Measurements from ENCODE around the gene LIPA.
"Not testable (repeated sequence)": the region's sequence is repeated elsewhere in the genome, so short reads cannot be mapped to it uniquely, and the experiment has no call there.

Gene LIPA

GRCh38 chr10:89269433-89270152 lies 18.0 kb upstream of the LIPA start:
- DNase-seq, result no peak

- no peak for DNase-seq
Measured at GRCh38 chr10:89266721-89267453, 15.3 kb upstream of the LIPA start.

- no peak for DNase-seq
Measured at GRCh38 chr10:89263531-89263930, 12.0 kb upstream of the LIPA start.

- DNase-seq, result no peak
Measured at GRCh38 chr10:89263091-89263490, 11.5 kb upstream of the LIPA start.

- DNase-seq, result no peak
Measured at GRCh38 chr10:89262086-89263051, 10.8 kb upstream of the LIPA start.

- no peak for DNase-seq
Measured at GRCh38 chr10:89258881-89259280, 7.3 kb upstream of the LIPA start.

GRCh38 chr10:89257581-89257980 lies 6.0 kb upstream of the LIPA start:
- no peak for DNase-seq

- DNase-seq, result no peak
Measured at GRCh38 chr10:89256962-89257361, 5.4 kb upstream of the LIPA start.

- DNase-seq, result no peak
Measured at GRCh38 chr10:89256340-89256739, 4.8 kb upstream of the LIPA start.

GRCh38 chr10:89255793-89256192 lies 4.2 kb upstream of the LIPA start:
- no peak for DNase-seq

GRCh38 chr10:89255091-89255579 lies 3.6 kb upstream of the LIPA start:
- DNase-seq, result not testable (repeated sequence)

- no peak for DNase-seq
Measured at GRCh38 chr10:89252225-89252585, 630 bp upstream of the LIPA start.

GRCh38 chr10:89250865-89251408 lies 638 bp downstream of the LIPA start:
- DNase-seq, result no peak

- no peak for DNase-seq
Measured at GRCh38 chr10:89248990-89249389, 2.6 kb downstream of the LIPA start.

- not testable (repeated sequence) for DNase-seq
Measured at GRCh38 chr10:89247623-89248022, 4.0 kb downstream of the LIPA start.

GRCh38 chr10:89245802-89246201 lies 5.8 kb downstream of the LIPA start:
- DNase-seq, result no peak

GRCh38 chr10:89242840-89243568 lies 8.6 kb downstream of the LIPA start:
- no peak for DNase-seq

- DNase-seq, result no peak
Measured at GRCh38 chr10:89242345-89242684, 9.3 kb downstream of the LIPA start.

- DNase-seq, result no peak
Measured at GRCh38 chr10:89241486-89242344, 9.9 kb downstream of the LIPA start.

- DNase-seq, result no peak
Measured at GRCh38 chr10:89241026-89241425, 10.5 kb downstream of the LIPA start.

- no peak for DNase-seq
Measured at GRCh38 chr10:89240519-89240918, 11.1 kb downstream of the LIPA start.

Data from NCI-H446 (cell line).